Ishikawa (cell line): Measurements from ENCODE around the gene CLDN9.
A peak's percentile ranks its signal among the peaks of the same experiment; 100 is the strongest.

ENCODE experiments used
- CEBPB ChIP-seq: IDR thresholded peaks from 2 replicates; pipeline ENCODE4 v1.6.1; 2012
- CREB1 ChIP-seq: IDR thresholded peaks from 2 replicates; pipeline ENCODE4 v1.6.1; 2012; ENCODE audit warnings: low read depth
- EGR1 ChIP-seq: IDR thresholded peaks from 2 replicates; pipeline ENCODE4 v1.6.1; 2012
- EP300 ChIP-seq: IDR thresholded peaks from 2 replicates; pipeline ENCODE4 v1.6.1; 2012; ENCODE audit warnings: borderline replicate concordance
- FOXM1 ChIP-seq: IDR thresholded peaks from 2 replicates; pipeline ENCODE4 v1.6.1; 2012; ENCODE audit warnings: low read depth, borderline replicate concordance
- MAX ChIP-seq: IDR thresholded peaks from 2 replicates; pipeline ENCODE4 v1.6.1; 2012
- NFIC ChIP-seq: IDR thresholded peaks from 2 replicates; pipeline ENCODE4 v1.6.1; 2012
- RAD21 ChIP-seq: IDR thresholded peaks from 2 replicates; pipeline ENCODE4 v1.6.1; 2012; ENCODE audit warnings: low read depth
- REST ChIP-seq: IDR thresholded peaks from 2 replicates; pipeline ENCODE4 v1.6.1; 2012; ENCODE audit warnings: low read depth, mild to moderate bottlenecking
- TAF1 ChIP-seq: IDR thresholded peaks from 2 replicates; pipeline ENCODE4 v1.6.1; 2012; ENCODE audit warnings: low read depth, mild to moderate bottlenecking
- TCF12 ChIP-seq: IDR thresholded peaks from 2 replicates; pipeline ENCODE4 v1.6.1; 2012; ENCODE audit warnings: low read depth
- TEAD4 ChIP-seq: IDR thresholded peaks from 2 replicates; pipeline ENCODE4 v1.6.1; 2012
- USF1 ChIP-seq: IDR thresholded peaks from 2 replicates; pipeline ENCODE4 v1.6.1; 2012
- YY1 ChIP-seq: IDR thresholded peaks from 2 replicates; pipeline ENCODE4 v1.6.1; 2012; ENCODE audit warnings: low read depth
- ZBTB7A ChIP-seq: IDR thresholded peaks from 2 replicates; pipeline ENCODE4 v1.6.1; 2012; ENCODE audit warnings: low read depth

Gene CLDN9

GRCh38 chr16:2964475-2965336, 48.0 kb upstream of the CLDN9 start:
- peak; percentile 74 for TF ChIP-seq ZBTB7A
- peak; percentile 31; the same call in 1 of the 2 replicates for TF ChIP-seq MAX
- TF ChIP-seq EP300: no peak

GRCh38 chr16:2966043-2966807, 46.5 kb upstream of the CLDN9 start:
- TF ChIP-seq YY1 (no peak), TCF12 (no peak), TEAD4 (no peak), CEBPB (no peak), MAX (no peak), NFIC (no peak)

GRCh38 chr16:2966808-2967191, 45.9 kb upstream of the CLDN9 start:
- peak; percentile 39; the same call in 1 of the 2 replicates for TF ChIP-seq MAX
- no peak for TF ChIP-seq RAD21
- peak; percentile 66 for TF ChIP-seq REST

- TF ChIP-seq USF1 (no peak), TCF12 (no peak), RAD21 (no peak), MAX (no peak), REST (no peak), TEAD4 (no peak), NFIC (no peak)
Measured at GRCh38 chr16:2967211-2967631, 45.5 kb upstream of the CLDN9 start.

- TF ChIP-seq CEBPB (no peak), EP300 (no peak), FOXM1 (no peak), RAD21 (no peak), MAX (no peak), CREB1 (no peak), NFIC (no peak), TEAD4 (no peak), TAF1 (no peak), YY1 (no peak), USF1 (no peak), ZBTB7A (no peak), EGR1 (no peak), REST (no peak), TCF12 (no peak)
Measured at GRCh38 chr16:2967721-2968161, 45.0 kb upstream of the CLDN9 start.
